GM11168 (cell line): ENCODE measurements around the gene SDR9C7.
"Not testable (repeated sequence)": the region's sequence is repeated elsewhere in the genome, so short reads cannot be mapped to it uniquely, and the experiment has no call there.

Experiments used
- in situ Hi-C: fragments of 300-500 bp; cut with MboI; formaldehyde crosslinking; loops from one replicate; pipeline ENCODE4 v1.12.0; 2022; ENCODE audit warnings: low sequenced_read_pairs; ENCODE audit not compliant: unreplicated experiment

The SDR9C7 gene

GRCh38 chr12:56921346-56921745 lies 12.9 kb downstream of the SDR9C7 start:
- in situ Hi-C loops: no loop called here

- in situ Hi-C loops: not testable (repeated sequence)
Measured at GRCh38 chr12:56918139-56918538, 16.1 kb downstream of the SDR9C7 start.

GRCh38 chr12:56916996-56917333 lies 17.2 kb downstream of the SDR9C7 start:
- in situ Hi-C loops: no loop called here

- in situ Hi-C loops: no loop called here
Measured at GRCh38 chr12:56916296-56916995, 17.8 kb downstream of the SDR9C7 start.

- in situ Hi-C loops: no loop called here
Measured at GRCh38 chr12:56914724-56915123, 19.5 kb downstream of the SDR9C7 start.

- in situ Hi-C loops: no loop called here
Measured at GRCh38 chr12:56914256-56914655, 20.0 kb downstream of the SDR9C7 start.

- in situ Hi-C loops: not testable (repeated sequence)
Measured at GRCh38 chr12:56909403-56909802, 24.8 kb downstream of the SDR9C7 start.

GRCh38 chr12:56908136-56908535 lies 26.1 kb downstream of the SDR9C7 start:
- in situ Hi-C loops: no loop called here

- in situ Hi-C loops: no loop called here
Measured at GRCh38 chr12:56905852-56906251, 28.4 kb downstream of the SDR9C7 start.

GRCh38 chr12:56903374-56903773 lies 30.8 kb downstream of the SDR9C7 start:
- in situ Hi-C loops: no loop called here

- in situ Hi-C loops: not testable (repeated sequence)
Measured at GRCh38 chr12:56901313-56901712, 32.9 kb downstream of the SDR9C7 start.

- in situ Hi-C loops: no loop called here
Measured at GRCh38 chr12:56900583-56900982, 33.6 kb downstream of the SDR9C7 start.

- in situ Hi-C loops: no loop called here
Measured at GRCh38 chr12:56898938-56899337, 35.3 kb downstream of the SDR9C7 start.

- in situ Hi-C loops: no loop called here
Measured at GRCh38 chr12:56897844-56898361, 36.3 kb downstream of the SDR9C7 start.

GRCh38 chr12:56896082-56896481 lies 38.1 kb downstream of the SDR9C7 start:
- in situ Hi-C loops: no loop called here

GRCh38 chr12:56894698-56895368 lies 39.4 kb downstream of the SDR9C7 start:
- in situ Hi-C loops: no loop called here

GRCh38 chr12:56891885-56892284 lies 42.3 kb downstream of the SDR9C7 start:
- in situ Hi-C loops: not testable (repeated sequence)

GRCh38 chr12:56886319-56886718 lies 47.9 kb downstream of the SDR9C7 start:
- in situ Hi-C loops: no loop called here

GRCh38 chr12:56885316-56885715 lies 48.9 kb downstream of the SDR9C7 start:
- in situ Hi-C loops: no loop called here

GRCh38 chr12:56884421-56884820 lies 49.8 kb downstream of the SDR9C7 start:
- in situ Hi-C loops: no loop called here

- in situ Hi-C loops: not testable (repeated sequence)
Measured at GRCh38 chr12:56882407-56882806, 51.8 kb downstream of the SDR9C7 start.
